ENCODE results near the gene EDAR.

- TF ChIP-seq POLR2A (IDR thresholded peaks at IDR 0.05; ENCODE audit: low read depth, low read length) (no peak), CTCF (conservative IDR thresholded peaks at IDR 0.05; ENCODE audit: low read depth, low read length) (no peak), RFX5 (IDR thresholded peaks at IDR 0.05; ENCODE audit: low read depth, low read length) (no peak), ELK1 (IDR thresholded peaks at IDR 0.05; ENCODE audit: borderline replicate concordance, low read depth, low read length) (no peak), USF2 (IDR thresholded peaks at IDR 0.05; ENCODE audit: low read depth, low read length) (no peak), RAD21 (IDR thresholded peaks at IDR 0.05; ENCODE audit: low read length) (no peak), RCOR1 (IDR thresholded peaks at IDR 0.05; ENCODE audit: insufficient replicate concordance, low read length) (no peak), CEBPB (IDR thresholded peaks at IDR 0.05; ENCODE audit: low read depth, low read length) (no peak)
Observed at GRCh38 chr2:108921096-108922030, 67.7 kb downstream of the EDAR start.

Data from IMR-90 (cell line).